NCI-H774 (cell line): Measurements from ENCODE around the gene IHH.

Experiments used
- DNase-seq: peaks from one replicate; lab custom pipeline; 2025; lab: John Stamatoyannopoulos, UW

Gene IHH

GRCh38 chr2:219060821-219061791 lies at the start of gene IHH:
IHH (minus strand) TSS chr2:219060921; CDS start chr2:219060467, 454 bp downstream.
- DNase-seq: no peak

GRCh38 chr2:219109471-219109870 lies 48.8 kb upstream of the IHH start:
- DNase-seq: no peak

GRCh38 chr2:219107758-219108157 lies 47.0 kb upstream of the IHH start:
- no peak for DNase-seq

GRCh38 chr2:219106251-219106650 lies 45.5 kb upstream of the IHH start:
- no peak for DNase-seq

GRCh38 chr2:219104107-219105035 lies 43.6 kb upstream of the IHH start:
- peak; percentile 2 for DNase-seq

GRCh38 chr2:219099329-219099728 lies 38.6 kb upstream of the IHH start:
- DNase-seq: no peak

GRCh38 chr2:219095406-219095935 lies 34.8 kb upstream of the IHH start:
- DNase-seq: no peak

GRCh38 chr2:219094171-219094570 lies 33.5 kb upstream of the IHH start:
- DNase-seq: no peak

GRCh38 chr2:219090436-219091299 lies 29.9 kb upstream of the IHH start:
- DNase-seq: no peak

GRCh38 chr2:219089330-219089729 lies 28.6 kb upstream of the IHH start:
- DNase-seq: no peak

GRCh38 chr2:219087848-219088247 lies 27.1 kb upstream of the IHH start:
- no peak for DNase-seq

- DNase-seq: no peak
These were observed 26.6 kb upstream of the IHH start for GRCh38 chr2:219087361-219087760.

GRCh38 chr2:219086196-219086595 lies 25.5 kb upstream of the IHH start:
- DNase-seq: no peak

- DNase-seq: no peak
These were observed 24.1 kb upstream of the IHH start for GRCh38 chr2:219084791-219085190.

- DNase-seq: no peak
These were observed 21.7 kb upstream of the IHH start for GRCh38 chr2:219082332-219082958.

- DNase-seq: no peak
These were observed 21.1 kb upstream of the IHH start for GRCh38 chr2:219081701-219082331.

- DNase-seq: no peak
These were observed 20.4 kb upstream of the IHH start for GRCh38 chr2:219081096-219081495.

- no peak for DNase-seq
These were observed 18.7 kb upstream of the IHH start for GRCh38 chr2:219079417-219079816.

- DNase-seq: no peak
These were observed 18.2 kb upstream of the IHH start for GRCh38 chr2:219078951-219079350.

- DNase-seq: no peak
These were observed 17.4 kb upstream of the IHH start for GRCh38 chr2:219078126-219078525.
